ENCODE results near the gene CREB3.

- TF ChIP-seq CTCF (IDR thresholded peaks at IDR 0.05 in 4 of 5, conservative IDR thresholded peaks at IDR 0.05 in 1 of 5) (no peak), POLR2A (IDR thresholded peaks at IDR 0.05) (no peak)
Observed at GRCh38 chr9:35703906-35704672, 28.4 kb upstream of the CREB3 start.
